Measurements from ENCODE around the gene IPPK.
A peak's percentile ranks its signal among the peaks of the same experiment; 100 is the strongest.
"Not testable (repeated sequence)": the region's sequence is repeated elsewhere in the genome, so short reads cannot be mapped to it uniquely, and the experiment has no call there.

IPPK gene

GRCh38 chr9:92592537-92592936, 77.4 kb downstream of the IPPK start:
- no peak for DNase-seq

DNA sequence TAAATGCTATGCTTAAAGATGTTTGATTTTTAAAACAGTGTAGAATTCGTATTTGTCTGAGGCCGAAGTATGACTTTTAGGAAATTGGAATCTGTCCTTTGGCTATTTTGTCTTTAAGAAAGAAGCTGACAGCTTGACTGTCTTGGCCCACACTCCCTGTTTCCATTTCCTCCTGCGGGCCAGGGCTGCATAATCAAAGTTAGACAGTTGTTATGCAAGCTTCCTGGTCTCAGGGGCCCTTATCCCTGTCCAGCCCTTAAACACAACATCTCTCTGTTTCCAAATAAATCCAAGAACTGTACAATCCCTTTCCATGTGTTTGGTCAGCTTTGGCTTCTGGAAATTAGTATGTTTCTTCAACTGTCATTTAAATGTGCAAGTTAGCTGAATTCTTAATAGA, 79.6 kb downstream of the IPPK start:
- peak; percentile 92 for DNase-seq

DNA sequence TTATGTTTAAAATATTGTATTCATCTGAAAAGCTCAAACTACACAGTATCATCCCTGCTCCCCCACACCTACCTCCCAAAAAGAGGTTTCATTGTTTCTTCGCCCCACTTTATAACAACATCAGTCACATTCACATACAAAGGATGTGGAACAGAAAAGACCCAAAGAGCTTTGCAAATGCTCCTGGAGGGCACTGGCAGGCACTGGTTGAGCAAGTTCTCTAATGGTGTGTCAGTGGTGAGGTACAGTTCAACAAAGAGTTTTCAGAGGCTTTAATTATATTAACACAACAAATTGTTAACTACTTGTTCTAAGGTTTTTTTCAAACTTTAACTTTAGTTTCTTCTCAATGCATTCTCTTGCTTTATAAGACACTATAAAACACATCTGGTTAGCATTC, 80.0 kb downstream of the IPPK start:
- no peak for DNase-seq

- no peak for DNase-seq
These were observed 93.8 kb downstream of the IPPK start for GRCh38 chr9:92576175-92576574.

GRCh38 chr9:92573612-92574011, 96.3 kb downstream of the IPPK start:
- not testable (repeated sequence) for DNase-seq

- not testable (repeated sequence) for DNase-seq
These were observed 98.1 kb downstream of the IPPK start for GRCh38 chr9:92571871-92572270.

- DNase-seq: no peak
These were observed 104.9 kb downstream of the IPPK start for GRCh38 chr9:92564982-92565381.

GRCh38 chr9:92564504-92564903, 105.4 kb downstream of the IPPK start:
- no peak for DNase-seq
